ENCODE data around the gene CDK8.

The CDK8 gene

GRCh38 chr13:26222520-26223046 lies 31.3 kb upstream of the CDK8 start:
- H3K9me3 ChIP-seq (ENCODE audit: control insufficient read depth in 5 of 5, low read length in 5 of 5), result no peaks in the 10 kb centered on the region
- peaks cover 3 to 31% (median 28%) of the 10 kb centered on the region in 5 donors for H3K4me1 ChIP-seq (ENCODE audit: control insufficient read depth in 5 of 5, insufficient read depth in 5 of 5, low read length in 5 of 5)
- H3K27me3 ChIP-seq (ENCODE audit: control insufficient read depth in 5 of 5, insufficient read depth in 4 of 5, low read length in 5 of 5), result peaks cover 0 to 2% (median 0%) of the 10 kb centered on the region in 5 donors
- peak overlapping the region; percentile 90 to 99 (median 93) for H3K9ac ChIP-seq (ENCODE audit: low read length in 5 of 5)
- H3K4me3 ChIP-seq (ENCODE audit: low read depth in 1 of 5, low read length in 5 of 5), result peak overlapping the region; percentile 93 to 99 (median 97)
- peaks cover 14 to 20% (median 16%) of the 10 kb centered on the region in 5 donors for H3K36me3 ChIP-seq (ENCODE audit: control insufficient read depth in 5 of 5, insufficient read depth in 5 of 5, low read length in 5 of 5)
- peak overlapping the region; percentile 95 for H3K27ac ChIP-seq (ENCODE audit: low read depth, low read length)

GRCh38 chr13:26225896-26226617 lies 27.9 kb upstream of the CDK8 start:
- no peaks in the 10 kb centered on the region for H3K36me3 ChIP-seq (ENCODE audit: control insufficient read depth in 5 of 5, insufficient read depth in 5 of 5, low read length in 5 of 5)
- peaks cover 0 to 2% (median 0%) of the 10 kb centered on the region in 5 donors for H3K27me3 ChIP-seq (ENCODE audit: control insufficient read depth in 5 of 5, insufficient read depth in 4 of 5, low read length in 5 of 5)
- no peak overlapping the region for H3K27ac ChIP-seq (ENCODE audit: low read depth, low read length)
- H3K9ac ChIP-seq (ENCODE audit: low read length in 5 of 5), result no peak overlapping the region
- H3K9me3 ChIP-seq (ENCODE audit: control insufficient read depth in 5 of 5, low read length in 5 of 5), result no peaks in the 10 kb centered on the region
- H3K4me3 ChIP-seq (ENCODE audit: low read depth in 1 of 5, low read length in 5 of 5), result no peak overlapping the region
- peaks cover 0 to 14% (median 11%) of the 10 kb centered on the region in 5 donors for H3K4me1 ChIP-seq (ENCODE audit: control insufficient read depth in 5 of 5, insufficient read depth in 5 of 5, low read length in 5 of 5)

- H3K36me3 ChIP-seq (ENCODE audit: control insufficient read depth in 5 of 5, insufficient read depth in 5 of 5, low read length in 5 of 5), result no peaks in the 10 kb centered on the region
- peaks cover 0 to 3% (median 0%) of the 10 kb centered on the region in 5 donors for H3K27me3 ChIP-seq (ENCODE audit: control insufficient read depth in 5 of 5, insufficient read depth in 4 of 5, low read length in 5 of 5)
- H3K27ac ChIP-seq (ENCODE audit: low read depth, low read length), result no peak overlapping the region
- no peaks in the 10 kb centered on the region for H3K9me3 ChIP-seq (ENCODE audit: control insufficient read depth in 5 of 5, low read length in 5 of 5)
- H3K9ac ChIP-seq (ENCODE audit: low read length in 5 of 5), result no peak overlapping the region
- H3K4me3 ChIP-seq (ENCODE audit: low read depth in 1 of 5, low read length in 5 of 5), result no peak overlapping the region
- H3K4me1 ChIP-seq (ENCODE audit: control insufficient read depth in 5 of 5, insufficient read depth in 5 of 5, low read length in 5 of 5), result peaks cover 0 to 9% (median 7%) of the 10 kb centered on the region in 5 donors
Measured at GRCh38 chr13:26227166-26227971, 26.6 kb upstream of the CDK8 start.

DNA sequence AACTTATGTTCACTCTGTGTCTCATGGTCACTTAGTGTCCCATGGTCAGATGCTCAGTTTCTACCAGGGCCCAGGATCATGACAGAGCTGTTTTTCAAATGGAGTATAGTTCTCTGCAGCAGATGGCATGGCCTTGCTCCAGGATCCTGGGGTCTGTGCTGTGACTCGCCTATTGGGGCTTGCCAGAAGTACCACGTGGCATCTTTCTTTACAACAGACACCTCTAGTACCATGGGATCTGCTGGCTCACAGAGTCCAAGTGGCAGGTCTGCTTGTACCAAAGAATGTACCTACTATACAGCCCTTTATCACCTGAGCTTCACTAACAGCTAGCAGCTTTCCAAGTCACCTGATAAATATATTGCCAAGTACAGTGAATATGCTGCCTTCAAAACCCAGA lies 25.8 kb upstream of the CDK8 start:
- H3K9ac ChIP-seq (ENCODE audit: low read length in 5 of 5), result no peak overlapping the region
- no peak overlapping the region for H3K27ac ChIP-seq (ENCODE audit: low read depth, low read length)
- H3K4me1 ChIP-seq (ENCODE audit: control insufficient read depth in 5 of 5, insufficient read depth in 5 of 5, low read length in 5 of 5), result peaks cover 0 to 3% (median under 1%) of the 10 kb centered on the region in 5 donors
- no peaks in the 10 kb centered on the region for H3K9me3 ChIP-seq (ENCODE audit: control insufficient read depth in 5 of 5, low read length in 5 of 5)
- H3K36me3 ChIP-seq (ENCODE audit: control insufficient read depth in 5 of 5, insufficient read depth in 5 of 5, low read length in 5 of 5), result no peaks in the 10 kb centered on the region
- H3K27me3 ChIP-seq (ENCODE audit: control insufficient read depth in 5 of 5, insufficient read depth in 4 of 5, low read length in 5 of 5), result peaks cover 0 to 3% (median 0%) of the 10 kb centered on the region in 5 donors
- H3K4me3 ChIP-seq (ENCODE audit: low read depth in 1 of 5, low read length in 5 of 5), result no peak overlapping the region

DNA sequence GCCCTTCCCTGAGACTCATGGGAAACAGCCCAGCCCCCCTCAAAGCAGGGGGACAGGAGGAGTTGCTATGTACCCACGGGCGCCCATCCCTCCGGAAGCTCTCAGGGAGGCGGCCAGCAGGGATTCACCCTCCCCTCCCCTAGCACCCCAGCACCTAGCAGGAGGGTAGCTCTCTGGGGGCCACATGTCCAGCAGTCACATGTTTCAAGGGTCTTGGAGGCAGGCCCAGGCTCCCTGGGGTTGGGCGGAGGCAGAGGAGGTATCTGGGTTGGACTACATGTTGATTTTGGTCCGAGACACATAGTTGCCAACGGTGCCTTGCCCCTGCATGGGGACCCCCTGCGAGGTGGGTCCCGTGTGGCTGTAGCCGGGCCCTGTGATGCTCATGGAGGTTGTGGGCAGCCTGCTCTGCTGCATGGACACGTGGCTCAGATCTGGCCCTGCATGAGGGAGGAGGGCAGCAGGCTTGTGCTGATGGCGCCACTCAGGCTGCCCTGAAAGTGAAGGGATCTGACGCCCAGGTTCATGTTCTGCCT lies 24.8 kb upstream of the CDK8 start:
- H3K4me1 ChIP-seq (ENCODE audit: control insufficient read depth in 5 of 5, insufficient read depth in 5 of 5, low read length in 5 of 5), result no peaks in the 10 kb centered on the region
- H3K9ac ChIP-seq (ENCODE audit: low read length in 5 of 5), result no peak overlapping the region
- no peaks in the 10 kb centered on the region for H3K36me3 ChIP-seq (ENCODE audit: control insufficient read depth in 5 of 5, insufficient read depth in 5 of 5, low read length in 5 of 5)
- H3K9me3 ChIP-seq (ENCODE audit: control insufficient read depth in 5 of 5, low read length in 5 of 5), result no peaks in the 10 kb centered on the region
- peaks cover 0 to 3% (median 0%) of the 10 kb centered on the region in 5 donors for H3K27me3 ChIP-seq (ENCODE audit: control insufficient read depth in 5 of 5, insufficient read depth in 4 of 5, low read length in 5 of 5)
- H3K4me3 ChIP-seq (ENCODE audit: low read depth in 1 of 5, low read length in 5 of 5), result no peak overlapping the region
- H3K27ac ChIP-seq (ENCODE audit: low read depth, low read length), result no peak overlapping the region

GRCh38 chr13:26230703-26231102 lies 23.2 kb upstream of the CDK8 start:
- Histone ChIP-seq H3K27me3 (ENCODE audit: control insufficient read depth in 5 of 5, insufficient read depth in 4 of 5, low read length in 5 of 5) (peaks cover 0 to 3% (median 0%) of the 10 kb centered on the region in 5 donors), H3K9ac (ENCODE audit: low read length in 5 of 5) (no peak overlapping the region)

GRCh38 chr13:26236296-26236695 lies 17.6 kb upstream of the CDK8 start:
- H3K4me1 ChIP-seq (ENCODE audit: control insufficient read depth in 5 of 5, insufficient read depth in 5 of 5, low read length in 5 of 5), result no peaks in the 10 kb centered on the region

More at GRCh38 chr13:26230703-26231102, 23.2 kb upstream of the CDK8 start:
- Histone ChIP-seq H3K27ac (ENCODE audit: low read depth, low read length) (no peak overlapping the region), H3K36me3 (ENCODE audit: control insufficient read depth in 5 of 5, insufficient read depth in 5 of 5, low read length in 5 of 5) (no peaks in the 10 kb centered on the region), H3K4me3 (ENCODE audit: low read depth in 1 of 5, low read length in 5 of 5) (no peak overlapping the region), H3K9me3 (ENCODE audit: control insufficient read depth in 5 of 5, low read length in 5 of 5) (no peaks in the 10 kb centered on the region), H3K4me1 (ENCODE audit: control insufficient read depth in 5 of 5, insufficient read depth in 5 of 5, low read length in 5 of 5) (no peaks in the 10 kb centered on the region)

GRCh38 chr13:26246154-26246553 lies 7.8 kb upstream of the CDK8 start:
- Histone ChIP-seq H3K27ac (ENCODE audit: low read depth, low read length) (no peak overlapping the region), H3K9me3 (ENCODE audit: control insufficient read depth in 5 of 5, low read length in 5 of 5) (peaks cover 0 to 4% (median 0%) of the 10 kb centered on the region in 5 donors), H3K27me3 (ENCODE audit: control insufficient read depth in 5 of 5, insufficient read depth in 4 of 5, low read length in 5 of 5) (no peaks in the 10 kb centered on the region), H3K4me1 (ENCODE audit: control insufficient read depth in 5 of 5, insufficient read depth in 5 of 5, low read length in 5 of 5) (no peaks in the 10 kb centered on the region), H3K4me3 (ENCODE audit: low read depth in 1 of 5, low read length in 5 of 5) (no peak overlapping the region), H3K9ac (ENCODE audit: low read length in 5 of 5) (no peak overlapping the region), H3K36me3 (ENCODE audit: control insufficient read depth in 5 of 5, insufficient read depth in 5 of 5, low read length in 5 of 5) (no peaks in the 10 kb centered on the region)

More at GRCh38 chr13:26236296-26236695, 17.6 kb upstream of the CDK8 start:
- Histone ChIP-seq H3K9ac (ENCODE audit: low read length in 5 of 5) (no peak overlapping the region), H3K4me3 (ENCODE audit: low read depth in 1 of 5, low read length in 5 of 5) (no peak overlapping the region), H3K27me3 (ENCODE audit: control insufficient read depth in 5 of 5, insufficient read depth in 4 of 5, low read length in 5 of 5) (peaks cover 0 to 3% (median 0%) of the 10 kb centered on the region in 5 donors), H3K36me3 (ENCODE audit: control insufficient read depth in 5 of 5, insufficient read depth in 5 of 5, low read length in 5 of 5) (no peaks in the 10 kb centered on the region), H3K27ac (ENCODE audit: low read depth, low read length) (no peak overlapping the region), H3K9me3 (ENCODE audit: control insufficient read depth in 5 of 5, low read length in 5 of 5) (no peaks in the 10 kb centered on the region)

- no peak overlapping the region for H3K4me3 ChIP-seq (ENCODE audit: low read depth in 1 of 5, low read length in 5 of 5)
- H3K9ac ChIP-seq (ENCODE audit: low read length in 5 of 5), result no peak overlapping the region
- peaks cover 0 to 4% (median 0%) of the 10 kb centered on the region in 5 donors for H3K9me3 ChIP-seq (ENCODE audit: control insufficient read depth in 5 of 5, low read length in 5 of 5)
- H3K4me1 ChIP-seq (ENCODE audit: control insufficient read depth in 5 of 5, insufficient read depth in 5 of 5, low read length in 5 of 5), result no peaks in the 10 kb centered on the region
- H3K27me3 ChIP-seq (ENCODE audit: control insufficient read depth in 5 of 5, insufficient read depth in 4 of 5, low read length in 5 of 5), result no peaks in the 10 kb centered on the region
- H3K27ac ChIP-seq (ENCODE audit: low read depth, low read length), result no peak overlapping the region
- H3K36me3 ChIP-seq (ENCODE audit: control insufficient read depth in 5 of 5, insufficient read depth in 5 of 5, low read length in 5 of 5), result no peaks in the 10 kb centered on the region
Measured at GRCh38 chr13:26247011-26247410, 6.9 kb upstream of the CDK8 start.

All from subcutaneous abdominal adipose tissue (tissue), 5 donors.